Neural crest cell (in vitro differentiated cells): ENCODE measurements around the gene SLAMF9. TPM values are rescaled to one million over a fixed set of nuclear protein-coding genes. Genes with fewer than 3 reads are reported as not detected.

Experiments
- DNase-seq: peaks from one replicate; pipeline ENCODE4 v3.0.0; 2021; ENCODE audit warnings: low read depth, mixed read lengths, low spot score
- H3K27ac Mint-ChIP-seq: one replicate; pipeline ENCODE4 v1.8.0; 2021; ENCODE audit warnings: mild to moderate bottlenecking, mixed read lengths; ENCODE audit not compliant: unreplicated experiment
- H3K27me3 Mint-ChIP-seq: 2 replicates; pipeline ENCODE4 v1.8.0; 2021; ENCODE audit warnings: low read depth, mild to moderate bottlenecking, mixed read lengths
- H3K36me3 Mint-ChIP-seq: 2 replicates; pipeline ENCODE4 v1.8.0; 2021; ENCODE audit warnings: low read depth, mild to moderate bottlenecking, mixed read lengths
- H3K4me1 Mint-ChIP-seq: 2 replicates; pipeline ENCODE4 v1.8.0; 2021; ENCODE audit warnings: mixed read lengths
- H3K4me3 Mint-ChIP-seq: one replicate; pipeline ENCODE4 v1.8.0; 2021; ENCODE audit warnings: mild to moderate bottlenecking, mixed read lengths
- H3K9me3 Mint-ChIP-seq: 2 replicates; pipeline ENCODE4 v1.8.0; 2021; ENCODE audit warnings: mixed read lengths
- CTCF ChIP-seq: fragments of 200-600 bp; sonication (generic); conservative IDR thresholded peaks from 2 replicates; pipeline ENCODE4 v1.5.0; 2021; ENCODE audit warnings: antibody characterized with exemption, mild to moderate bottlenecking
- long read RNA-seq: library from polyadenylated mRNA; unstranded; transcript quantifications from one replicate; pipeline ENCODE4 v2.0.0, GENCODE V29; 2020
- total RNA-seq: library from RNA; stranded (reverse); gene quantifications from 2 replicates; pipeline ENCODE4 v1.2.1, GENCODE V29; 2021

The SLAMF9 gene
- not detected in 2 replicates for total RNA-seq
- long read RNA-seq, result 0 reads

GRCh38 chr1:159953536-159954515 is at the start of gene SLAMF9:
Gene SLAMF9 (minus strand): TSS chr1:159954237. CDS start chr1:159954137, 100 bp downstream.
- Mint-ChIP-seq H3K9me3 (peaks cover 7% of the 10 kb centered on the region), H3K36me3 (no peaks in the 10 kb centered on the region), H3K27me3 (peaks cover 36% of the 10 kb centered on the region), H3K27ac (no peak within 1 kb of the TSS), H3K4me3 (no peak within 1 kb of the TSS), H3K4me1 (no peaks in the 10 kb centered on the region)
- no peak for DNase-seq
- TF ChIP-seq CTCF, result no peak

GRCh38 chr1:160001440-160001839 is 47.4 kb upstream of the SLAMF9 start:
- no peaks in the 10 kb centered on the region for H3K4me1 Mint-ChIP-seq
- H3K27me3 Mint-ChIP-seq, result peaks cover 46% of the 10 kb centered on the region
- no peaks in the 10 kb centered on the region for H3K36me3 Mint-ChIP-seq
- H3K4me3 Mint-ChIP-seq, result no peak overlapping the region
- H3K27ac Mint-ChIP-seq, result no peak overlapping the region
- no peak for DNase-seq
- no peaks in the 10 kb centered on the region for H3K9me3 Mint-ChIP-seq
- no peak for TF ChIP-seq CTCF

GRCh38 chr1:159999204-159999603 is 45.2 kb upstream of the SLAMF9 start:
- H3K9me3 Mint-ChIP-seq, result no peaks in the 10 kb centered on the region
- TF ChIP-seq CTCF, result no peak
- H3K4me1 Mint-ChIP-seq, result no peaks in the 10 kb centered on the region
- no peak overlapping the region for H3K4me3 Mint-ChIP-seq
- no peak for DNase-seq
- H3K36me3 Mint-ChIP-seq, result no peaks in the 10 kb centered on the region
- no peak overlapping the region for H3K27ac Mint-ChIP-seq
- peaks cover 63% of the 10 kb centered on the region for H3K27me3 Mint-ChIP-seq

- Mint-ChIP-seq H3K4me1 (no peaks in the 10 kb centered on the region), H3K9me3 (no peaks in the 10 kb centered on the region)
These were observed 42.6 kb upstream of the SLAMF9 start for GRCh38 chr1:159996653-159997052.

GRCh38 chr1:159994896-159995295 is 40.9 kb upstream of the SLAMF9 start:
- Mint-ChIP-seq H3K36me3 (no peaks in the 10 kb centered on the region), H3K27me3 (peaks cover 66% of the 10 kb centered on the region), H3K4me1 (no peaks in the 10 kb centered on the region), H3K9me3 (no peaks in the 10 kb centered on the region), H3K4me3 (no peak overlapping the region), H3K27ac (no peak overlapping the region)
- no peak for TF ChIP-seq CTCF
- no peak for DNase-seq

More at GRCh38 chr1:159996653-159997052, 42.6 kb upstream of the SLAMF9 start:
- no peak for TF ChIP-seq CTCF
- Mint-ChIP-seq H3K27ac (peak overlapping the region; percentile 14), H3K27me3 (peaks cover 68% of the 10 kb centered on the region), H3K36me3 (no peaks in the 10 kb centered on the region), H3K4me3 (no peak overlapping the region)
- no peak for DNase-seq
